ENCODE results near the gene NUP98. TPM values are rescaled to one million over a fixed set of nuclear protein-coding genes. Genes with fewer than 3 reads are reported as not detected.

The NUP98 gene
- total RNA-seq, 1 experiment from 2014 or later, result 114 TPM

DNA sequence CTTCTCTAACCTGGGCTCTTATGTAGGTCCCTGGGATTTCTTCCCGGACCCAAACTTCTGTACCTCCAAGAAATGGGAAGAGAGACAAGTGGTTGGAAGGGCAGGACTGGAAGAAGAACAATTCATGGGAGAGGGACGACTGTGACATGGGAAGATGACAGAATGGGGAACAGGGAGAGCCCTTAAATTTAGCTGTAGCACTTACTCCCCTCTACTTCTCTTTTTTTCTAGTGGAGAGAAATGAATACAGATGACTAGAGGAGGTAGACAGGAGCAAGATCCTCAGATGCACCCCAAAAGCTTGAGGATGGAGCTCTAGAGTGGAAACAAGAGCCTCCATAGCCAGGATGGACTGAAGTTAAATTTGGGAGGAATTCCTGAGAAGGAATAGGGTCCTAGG, 41.1 kb upstream of the NUP98 start:
- H3K36me3 Mint-ChIP-seq (ENCODE audit: insufficient read depth, unreplicated experiment), result peaks cover 38% of the 10 kb centered on the region
- CTCF ChIA-PET, result interaction anchor here (1.2 kb wide), 1 partner anchor 18 kb away, joined by 3 read pairs; no protein-coding TSS in a partner anchor
- H3K4me3 Mint-ChIP-seq (ENCODE audit: low read depth, unreplicated experiment), result no peak overlapping the region
- no peak for DNase-seq
- H3K4me1 Mint-ChIP-seq (ENCODE audit: low read depth, unreplicated experiment), result peaks cover 49% of the 10 kb centered on the region
- intact Hi-C loops (cut with micrococcal nuclease; ENCODE audit: unreplicated experiment), result no loop called here
- no peaks in the 10 kb centered on the region for H3K27me3 Mint-ChIP-seq (ENCODE audit: unreplicated experiment)
- TF ChIP-seq, protein P1, sequence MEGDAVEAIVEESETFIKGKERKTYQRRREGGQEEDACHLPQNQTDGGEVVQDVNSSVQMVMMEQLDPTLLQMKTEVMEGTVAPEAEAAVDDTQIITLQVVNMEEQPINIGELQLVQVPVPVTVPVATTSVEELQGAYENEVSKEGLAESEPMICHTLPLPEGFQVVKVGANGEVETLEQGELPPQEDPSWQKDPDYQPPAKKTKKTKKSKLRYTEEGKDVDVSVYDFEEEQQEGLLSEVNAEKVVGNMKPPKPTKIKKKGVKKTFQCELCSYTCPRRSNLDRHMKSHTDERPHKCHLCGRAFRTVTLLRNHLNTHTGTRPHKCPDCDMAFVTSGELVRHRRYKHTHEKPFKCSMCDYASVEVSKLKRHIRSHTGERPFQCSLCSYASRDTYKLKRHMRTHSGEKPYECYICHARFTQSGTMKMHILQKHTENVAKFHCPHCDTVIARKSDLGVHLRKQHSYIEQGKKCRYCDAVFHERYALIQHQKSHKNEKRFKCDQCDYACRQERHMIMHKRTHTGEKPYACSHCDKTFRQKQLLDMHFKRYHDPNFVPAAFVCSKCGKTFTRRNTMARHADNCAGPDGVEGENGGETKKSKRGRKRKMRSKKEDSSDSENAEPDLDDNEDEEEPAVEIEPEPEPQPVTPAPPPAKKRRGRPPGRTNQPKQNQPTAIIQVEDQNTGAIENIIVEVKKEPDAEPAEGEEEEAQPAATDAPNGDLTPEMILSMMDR (IDR thresholded peaks at IDR 0.05; ENCODE audit: unreplicated experiment), result no peak
- H3K9me3 Mint-ChIP-seq (ENCODE audit: low read depth, unreplicated experiment), result no peaks in the 10 kb centered on the region
- H3K27ac Mint-ChIP-seq (ENCODE audit: unreplicated experiment), result no peak overlapping the region
- no TSS peak for BruUV-seq (replicated peaks)

DNA sequence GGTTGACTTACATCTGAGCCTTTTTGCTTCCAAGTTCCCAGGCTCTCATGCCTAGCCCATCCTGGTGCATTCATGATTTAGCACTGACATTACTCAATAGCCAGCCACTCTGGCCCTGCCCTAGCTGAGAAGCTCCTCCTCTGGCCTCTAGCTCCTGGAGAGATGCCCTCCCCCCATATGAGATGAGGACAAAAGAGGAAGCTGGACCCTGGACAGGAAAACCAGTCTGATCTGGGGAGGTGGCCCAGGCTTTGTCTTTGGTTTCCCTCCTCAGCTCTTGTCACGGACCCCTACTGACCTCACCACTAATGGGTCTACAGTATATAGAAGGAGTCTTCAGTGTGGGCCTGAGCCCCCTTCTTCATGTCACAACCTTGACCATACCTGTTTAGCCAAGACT, 40.4 kb upstream of the NUP98 start:
- intact Hi-C loops (cut with micrococcal nuclease; ENCODE audit: unreplicated experiment), result no loop called here
- CTCF ChIA-PET, result interaction anchor here (1.2 kb wide), 1 partner anchor 17 kb away, joined by 3 read pairs; no protein-coding TSS in a partner anchor
- no peak overlapping the region for H3K4me3 Mint-ChIP-seq (ENCODE audit: low read depth, unreplicated experiment)

DNA sequence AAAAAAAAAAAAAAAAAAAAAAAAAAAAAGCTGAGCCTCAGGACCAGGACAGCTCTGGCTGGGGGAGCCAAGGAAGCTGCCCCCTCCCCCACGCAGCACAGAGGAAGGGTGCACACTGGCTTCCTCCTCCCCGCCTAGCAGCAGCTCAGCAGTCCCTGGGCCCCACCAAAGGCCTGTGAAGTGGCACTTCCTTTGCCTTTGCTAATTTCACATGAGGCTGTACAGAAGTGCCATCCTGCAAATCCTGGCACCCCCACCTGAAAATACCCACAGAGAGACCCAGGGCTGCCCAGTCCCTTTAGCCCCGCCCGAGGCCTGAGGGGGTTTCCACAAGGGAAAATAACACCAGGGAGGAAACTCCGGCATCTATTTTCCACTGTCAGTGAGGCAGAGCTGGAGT, 39.5 kb upstream of the NUP98 start:
- no peak for DNase-seq
- Mint-ChIP-seq H3K4me1 (ENCODE audit: low read depth, unreplicated experiment) (peaks cover 47% of the 10 kb centered on the region), H3K4me3 (ENCODE audit: low read depth, unreplicated experiment) (no peak overlapping the region), H3K27ac (ENCODE audit: unreplicated experiment) (no peak overlapping the region), H3K27me3 (ENCODE audit: unreplicated experiment) (no peaks in the 10 kb centered on the region), H3K9me3 (ENCODE audit: low read depth, unreplicated experiment) (no peaks in the 10 kb centered on the region), H3K36me3 (ENCODE audit: insufficient read depth, unreplicated experiment) (peaks cover 40% of the 10 kb centered on the region)
- TF ChIP-seq, protein P1 (IDR thresholded peaks at IDR 0.05; ENCODE audit: unreplicated experiment), result no peak
- intact Hi-C loops (cut with micrococcal nuclease; ENCODE audit: unreplicated experiment), result no loop called here
- CTCF ChIA-PET, result no interaction called here
- no TSS peak for BruUV-seq (replicated peaks)

More for the DNA sequence above, 40.4 kb upstream of the NUP98 start:
- H3K27ac Mint-ChIP-seq (ENCODE audit: unreplicated experiment), result no peak overlapping the region
- TF ChIP-seq, protein P1 (IDR thresholded peaks at IDR 0.05; ENCODE audit: unreplicated experiment), result no peak
- no peak for DNase-seq
- peaks cover 38% of the 10 kb centered on the region for H3K36me3 Mint-ChIP-seq (ENCODE audit: insufficient read depth, unreplicated experiment)
- no TSS peak for BruUV-seq (replicated peaks)
- H3K27me3 Mint-ChIP-seq (ENCODE audit: unreplicated experiment), result no peaks in the 10 kb centered on the region
- H3K9me3 Mint-ChIP-seq (ENCODE audit: low read depth, unreplicated experiment), result no peaks in the 10 kb centered on the region
- H3K4me1 Mint-ChIP-seq (ENCODE audit: low read depth, unreplicated experiment), result peaks cover 47% of the 10 kb centered on the region

DNA sequence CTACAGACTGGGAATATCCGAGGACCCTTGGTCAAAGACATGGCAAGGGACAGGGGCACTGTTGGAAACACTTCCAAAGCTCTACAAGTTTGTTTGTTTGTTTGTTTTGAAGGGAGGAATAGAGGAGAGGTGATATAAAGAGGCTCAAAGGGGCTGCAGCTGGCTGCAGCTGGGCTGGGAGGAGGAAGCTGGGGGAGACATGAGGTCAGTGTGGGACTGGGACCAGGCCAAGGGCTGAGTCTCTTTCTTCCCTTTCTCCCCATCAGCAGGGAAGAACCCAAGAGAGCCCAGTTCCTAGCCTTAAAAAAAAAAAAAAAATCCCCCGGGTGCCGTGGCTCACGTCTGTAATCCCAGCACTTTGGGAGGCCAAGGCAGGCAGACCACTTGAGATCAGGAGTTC, 38.4 kb upstream of the NUP98 start:
- intact Hi-C loops (cut with micrococcal nuclease; ENCODE audit: unreplicated experiment), result no loop called here
- Mint-ChIP-seq H3K4me3 (ENCODE audit: low read depth, unreplicated experiment) (no peak overlapping the region), H3K4me1 (ENCODE audit: low read depth, unreplicated experiment) (peaks cover 47% of the 10 kb centered on the region), H3K36me3 (ENCODE audit: insufficient read depth, unreplicated experiment) (peaks cover 40% of the 10 kb centered on the region), H3K27me3 (ENCODE audit: unreplicated experiment) (no peaks in the 10 kb centered on the region), H3K9me3 (ENCODE audit: low read depth, unreplicated experiment) (no peaks in the 10 kb centered on the region), H3K27ac (ENCODE audit: unreplicated experiment) (no peak overlapping the region)
- CTCF ChIA-PET, result interaction anchor here (0.6 kb wide), 1 partner anchor 11 kb away, joined by 4 read pairs; no protein-coding TSS in a partner anchor
- no TSS peak for BruUV-seq (replicated peaks)
- no peak for DNase-seq
- TF ChIP-seq, protein P1 (IDR thresholded peaks at IDR 0.05; ENCODE audit: unreplicated experiment), result no peak
